ENCODE results near the gene BROX. TPM values are rescaled to one million over a fixed set of nuclear protein-coding genes. Genes with fewer than 3 reads are reported as not detected.
"Not testable (repeated sequence)": the region's sequence is repeated elsewhere in the genome, so short reads cannot be mapped to it uniquely, and the experiment has no call there.

The BROX gene
- total RNA-seq, 3 donors from 2014 or later: 30.2 to 32.7 (median 30.4) TPM

GRCh38 chr1:222709700-222710153 lies 2.6 kb upstream of the BROX start:
- H3K9me3 Mint-ChIP-seq: no peaks in the 10 kb centered on the region
- ATAC-seq: no peak
- peak overlapping the region; percentile 100 for H3K4me3 Mint-ChIP-seq
- no peak for DNase-seq
- H3K36me3 Mint-ChIP-seq (ENCODE audit: insufficient read depth): peaks cover 9% of the 10 kb centered on the region
- no peaks in the 10 kb centered on the region for H3K27me3 Mint-ChIP-seq (ENCODE audit: low read depth)
- H3K4me1 Mint-ChIP-seq (ENCODE audit: low read depth): peaks cover 64% of the 10 kb centered on the region

GRCh38 chr1:222711319-222712252 lies 778 bp upstream of the BROX start:
- H3K36me3 Mint-ChIP-seq (ENCODE audit: insufficient read depth): peaks cover 8% of the 10 kb centered on the region
- H3K4me3 Mint-ChIP-seq: peak overlapping the region; percentile 100
- H3K4me1 Mint-ChIP-seq (ENCODE audit: low read depth): peaks cover 52% of the 10 kb centered on the region
- H3K27me3 Mint-ChIP-seq (ENCODE audit: low read depth): no peaks in the 10 kb centered on the region
- H3K9me3 Mint-ChIP-seq: no peaks in the 10 kb centered on the region
- peak; percentile 55 for DNase-seq
- peak; percentile 41 to 48 for ATAC-seq

GRCh38 chr1:222713091-222713961 lies 962 bp downstream of the BROX start:
- no peaks in the 10 kb centered on the region for H3K27me3 Mint-ChIP-seq (ENCODE audit: low read depth)
- H3K4me3 Mint-ChIP-seq: peak overlapping the region; percentile 100
- H3K4me1 Mint-ChIP-seq (ENCODE audit: low read depth): peaks cover 51% of the 10 kb centered on the region

GRCh38 chr1:222716393-222716792 lies 4.0 kb downstream of the BROX start:
- H3K9me3 Mint-ChIP-seq: no peaks in the 10 kb centered on the region
- H3K4me1 Mint-ChIP-seq (ENCODE audit: low read depth): peaks cover 32% of the 10 kb centered on the region
- peaks cover 22% of the 10 kb centered on the region for H3K36me3 Mint-ChIP-seq (ENCODE audit: insufficient read depth)
- no peak overlapping the region for H3K4me3 Mint-ChIP-seq
- no peaks in the 10 kb centered on the region for H3K27me3 Mint-ChIP-seq (ENCODE audit: low read depth)
- ATAC-seq (no peak), DNase-seq (no peak)

More at GRCh38 chr1:222713091-222713961, 962 bp downstream of the BROX start:
- DNase-seq (peak; percentile 85), ATAC-seq (peak; percentile 65 to 69)
- H3K9me3 Mint-ChIP-seq: no peaks in the 10 kb centered on the region
- peaks cover 14% of the 10 kb centered on the region for H3K36me3 Mint-ChIP-seq (ENCODE audit: insufficient read depth)

GRCh38 chr1:222728746-222729145 lies 16.4 kb downstream of the BROX start:
- H3K36me3 Mint-ChIP-seq (ENCODE audit: insufficient read depth): peaks cover 53% of the 10 kb centered on the region
- ATAC-seq: no peak
- DNase-seq: no peak
- H3K4me1 Mint-ChIP-seq (ENCODE audit: low read depth): peaks cover 15% of the 10 kb centered on the region
- H3K27me3 Mint-ChIP-seq (ENCODE audit: low read depth): no peaks in the 10 kb centered on the region
- H3K4me3 Mint-ChIP-seq: no peak overlapping the region
- no peaks in the 10 kb centered on the region for H3K9me3 Mint-ChIP-seq

GRCh38 chr1:222730866-222731265 lies 18.5 kb downstream of the BROX start:
- no peak for DNase-seq
- Mint-ChIP-seq H3K9me3 (no peaks in the 10 kb centered on the region), H3K27me3 (ENCODE audit: low read depth) (no peaks in the 10 kb centered on the region), H3K4me1 (ENCODE audit: low read depth) (peaks cover 16% of the 10 kb centered on the region), H3K36me3 (ENCODE audit: insufficient read depth) (peaks cover 45% of the 10 kb centered on the region), H3K4me3 (no peak overlapping the region)
- ATAC-seq: no peak

- DNase-seq: no peak
- Mint-ChIP-seq H3K4me3 (no peak overlapping the region), H3K4me1 (ENCODE audit: low read depth) (peaks cover 16% of the 10 kb centered on the region), H3K27me3 (ENCODE audit: low read depth) (no peaks in the 10 kb centered on the region), H3K36me3 (ENCODE audit: insufficient read depth) (peaks cover 41% of the 10 kb centered on the region), H3K9me3 (no peaks in the 10 kb centered on the region)
- ATAC-seq: no peak
These were observed 20.1 kb downstream of the BROX start for GRCh38 chr1:222732216-222733159.

GRCh38 chr1:222734740-222735139 lies 22.4 kb downstream of the BROX start:
- no peak for DNase-seq
- Mint-ChIP-seq H3K9me3 (no peaks in the 10 kb centered on the region), H3K36me3 (ENCODE audit: insufficient read depth) (peaks cover 28% of the 10 kb centered on the region), H3K4me3 (no peak overlapping the region), H3K4me1 (ENCODE audit: low read depth) (peaks cover 16% of the 10 kb centered on the region), H3K27me3 (ENCODE audit: low read depth) (no peaks in the 10 kb centered on the region)
- no peak for ATAC-seq

GRCh38 chr1:222736470-222736869 lies 24.1 kb downstream of the BROX start:
- H3K4me1 Mint-ChIP-seq (ENCODE audit: low read depth): peaks cover 10% of the 10 kb centered on the region
- no peak for ATAC-seq
- no peak for DNase-seq
- no peaks in the 10 kb centered on the region for H3K27me3 Mint-ChIP-seq (ENCODE audit: low read depth)
- H3K4me3 Mint-ChIP-seq: no peak overlapping the region
- no peaks in the 10 kb centered on the region for H3K9me3 Mint-ChIP-seq
- H3K36me3 Mint-ChIP-seq (ENCODE audit: insufficient read depth): peaks cover 19% of the 10 kb centered on the region

GRCh38 chr1:222736972-222737371 lies 24.6 kb downstream of the BROX start, which contains the start of gene FAM177B:
Gene FAM177B (plus strand): TSS chr1:222737202. CDS start chr1:222746546, 9,344 bp downstream.
- Mint-ChIP-seq H3K27me3 (ENCODE audit: low read depth) (no peaks in the 10 kb centered on the region), H3K4me3 (no peak within 1 kb of the TSS), H3K9me3 (no peaks in the 10 kb centered on the region), H3K4me1 (ENCODE audit: low read depth) (peaks cover 7% of the 10 kb centered on the region), H3K36me3 (ENCODE audit: insufficient read depth) (peaks cover 15% of the 10 kb centered on the region)
- DNase-seq (no peak), ATAC-seq (no peak)

- ATAC-seq (no peak), DNase-seq (no peak)
- Mint-ChIP-seq H3K27me3 (ENCODE audit: low read depth) (no peaks in the 10 kb centered on the region), H3K9me3 (no peaks in the 10 kb centered on the region), H3K4me1 (ENCODE audit: low read depth) (peaks cover 2% of the 10 kb centered on the region), H3K4me3 (no peak overlapping the region), H3K36me3 (ENCODE audit: insufficient read depth) (peaks cover 6% of the 10 kb centered on the region)
These were observed 27.1 kb downstream of the BROX start for GRCh38 chr1:222739465-222739864.

- Mint-ChIP-seq H3K4me3 (no peak overlapping the region), H3K9me3 (no peaks in the 10 kb centered on the region), H3K36me3 (ENCODE audit: insufficient read depth) (peaks cover 1% of the 10 kb centered on the region), H3K27me3 (ENCODE audit: low read depth) (no peaks in the 10 kb centered on the region), H3K4me1 (ENCODE audit: low read depth) (no peaks in the 10 kb centered on the region)
- no peak for ATAC-seq
- no peak for DNase-seq
These were observed 27.6 kb downstream of the BROX start for GRCh38 chr1:222739929-222740328.

GRCh38 chr1:222741630-222742457 lies 29.5 kb downstream of the BROX start:
- H3K27me3 Mint-ChIP-seq (ENCODE audit: low read depth): not testable (repeated sequence)

More at GRCh38 chr1:222741630-222742457, 29.5 kb downstream of the BROX start:
- H3K9me3 Mint-ChIP-seq; DNase-seq; H3K4me1 Mint-ChIP-seq (ENCODE audit: low read depth); H3K36me3 Mint-ChIP-seq (ENCODE audit: insufficient read depth); ATAC-seq; H3K4me3 Mint-ChIP-seq: not testable (repeated sequence)

Measured in activated T-cell treated with anti-CD3 and anti-CD28 coated beads, Interleukin-2, amount 50 U/mL, for 4 hours (primary cell).